ENCODE data around the gene TPM1. TPM values are rescaled to one million over a fixed set of nuclear protein-coding genes. Genes with fewer than 3 reads are reported as not detected.
A peak's percentile ranks its signal among the peaks of the same experiment; 100 is the strongest.

TPM1 gene
- total and polyA plus RNA-seq, 2 experiments from 2014 or later: 291 to 353 TPM

- H2AFZ ChIP-seq: no peak overlapping the region
- H3K79me2 ChIP-seq: no peaks in the 10 kb centered on the region
- H3K27ac ChIP-seq: no peak overlapping the region
- TF ChIP-seq, protein P1, sequence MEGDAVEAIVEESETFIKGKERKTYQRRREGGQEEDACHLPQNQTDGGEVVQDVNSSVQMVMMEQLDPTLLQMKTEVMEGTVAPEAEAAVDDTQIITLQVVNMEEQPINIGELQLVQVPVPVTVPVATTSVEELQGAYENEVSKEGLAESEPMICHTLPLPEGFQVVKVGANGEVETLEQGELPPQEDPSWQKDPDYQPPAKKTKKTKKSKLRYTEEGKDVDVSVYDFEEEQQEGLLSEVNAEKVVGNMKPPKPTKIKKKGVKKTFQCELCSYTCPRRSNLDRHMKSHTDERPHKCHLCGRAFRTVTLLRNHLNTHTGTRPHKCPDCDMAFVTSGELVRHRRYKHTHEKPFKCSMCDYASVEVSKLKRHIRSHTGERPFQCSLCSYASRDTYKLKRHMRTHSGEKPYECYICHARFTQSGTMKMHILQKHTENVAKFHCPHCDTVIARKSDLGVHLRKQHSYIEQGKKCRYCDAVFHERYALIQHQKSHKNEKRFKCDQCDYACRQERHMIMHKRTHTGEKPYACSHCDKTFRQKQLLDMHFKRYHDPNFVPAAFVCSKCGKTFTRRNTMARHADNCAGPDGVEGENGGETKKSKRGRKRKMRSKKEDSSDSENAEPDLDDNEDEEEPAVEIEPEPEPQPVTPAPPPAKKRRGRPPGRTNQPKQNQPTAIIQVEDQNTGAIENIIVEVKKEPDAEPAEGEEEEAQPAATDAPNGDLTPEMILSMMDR (IDR thresholded peaks at IDR 0.05; ENCODE audit: poor library complexity): no peak
- TF ChIP-seq EZH2phosphoT487 (IDR thresholded peaks at IDR 0.05; ENCODE audit: low read depth, severe bottlenecking, unreplicated experiment) (no peak), EZH2 (IDR thresholded peaks at IDR 0.05; ENCODE audit: borderline replicate concordance) (no peak)
- H3K4me1 ChIP-seq (ENCODE audit: insufficient read depth): no peaks in the 10 kb centered on the region
- H4K20me1 ChIP-seq (ENCODE audit: insufficient read depth, poor library complexity, severe bottlenecking): no peaks in the 10 kb centered on the region
- no peaks in the 10 kb centered on the region for H3K36me3 ChIP-seq (replicated peaks; ENCODE audit: insufficient read depth, low read depth)
- no peak overlapping the region for H3K4me2 ChIP-seq
- H3K9me3 ChIP-seq (ENCODE audit: low read depth): no peaks in the 10 kb centered on the region
- H3K9me2 ChIP-seq (replicated peaks; ENCODE audit: insufficient read depth): no peaks in the 10 kb centered on the region
- no peak for DNase-seq (ENCODE audit: low spot score)
- no peak overlapping the region for H3K4me3 ChIP-seq
- 72% methylated on average over 5 of the region's 5 CpGs for WGBS (ENCODE audit: low lambda C conversion rate, missing lambda C conversion rate)
- H3K27me3 ChIP-seq: no peaks in the 10 kb centered on the region
These were observed 14.0 kb upstream of the TPM1 start for GRCh38 chr15:63028442-63029110.

- no peaks in the 10 kb centered on the region for H3K4me1 ChIP-seq (ENCODE audit: insufficient read depth)
- H3K79me2 ChIP-seq: no peaks in the 10 kb centered on the region
- no peaks in the 10 kb centered on the region for H4K20me1 ChIP-seq (ENCODE audit: insufficient read depth, poor library complexity, severe bottlenecking)
- H3K4me3 ChIP-seq: no peak overlapping the region
- H3K9me2 ChIP-seq (replicated peaks; ENCODE audit: insufficient read depth): no peaks in the 10 kb centered on the region
- peak overlapping the region; percentile 26 for H3K4me2 ChIP-seq
- no peak overlapping the region for H2AFZ ChIP-seq
- no peak for TF ChIP-seq EZH2 (IDR thresholded peaks at IDR 0.05; ENCODE audit: borderline replicate concordance)
- no peak for TF ChIP-seq EZH2phosphoT487 (IDR thresholded peaks at IDR 0.05; ENCODE audit: low read depth, severe bottlenecking, unreplicated experiment)
- TF ChIP-seq, protein P1 (IDR thresholded peaks at IDR 0.05; ENCODE audit: poor library complexity): no peak
- no peaks in the 10 kb centered on the region for H3K9me3 ChIP-seq (ENCODE audit: low read depth)
- DNase-seq (ENCODE audit: low spot score): no peak
- H3K36me3 ChIP-seq (replicated peaks; ENCODE audit: insufficient read depth, low read depth): no peaks in the 10 kb centered on the region
- no peak overlapping the region for H3K27ac ChIP-seq
- no peaks in the 10 kb centered on the region for H3K27me3 ChIP-seq
- WGBS (ENCODE audit: low lambda C conversion rate, missing lambda C conversion rate): 59% methylated on average over 5 of the region's 5 CpGs
These were observed 12.9 kb upstream of the TPM1 start for GRCh38 chr15:63029676-63030075.

GRCh38 chr15:63030101-63030551 is 12.4 kb upstream of the TPM1 start:
- no peaks in the 10 kb centered on the region for H3K4me1 ChIP-seq (ENCODE audit: insufficient read depth)
- TF ChIP-seq EZH2phosphoT487 (IDR thresholded peaks at IDR 0.05; ENCODE audit: low read depth, severe bottlenecking, unreplicated experiment) (no peak), EZH2 (IDR thresholded peaks at IDR 0.05; ENCODE audit: borderline replicate concordance) (no peak)
- TF ChIP-seq, protein P1 (IDR thresholded peaks at IDR 0.05; ENCODE audit: poor library complexity): no peak
- no peaks in the 10 kb centered on the region for H3K9me3 ChIP-seq (ENCODE audit: low read depth)
- H3K36me3 ChIP-seq (replicated peaks; ENCODE audit: insufficient read depth, low read depth): no peaks in the 10 kb centered on the region
- no peaks in the 10 kb centered on the region for H4K20me1 ChIP-seq (ENCODE audit: insufficient read depth, poor library complexity, severe bottlenecking)
- H3K27ac ChIP-seq: no peak overlapping the region
- H3K79me2 ChIP-seq: no peaks in the 10 kb centered on the region
- peak overlapping the region; percentile 26 for H3K4me2 ChIP-seq
- H3K4me3 ChIP-seq: no peak overlapping the region
- WGBS (ENCODE audit: low lambda C conversion rate, missing lambda C conversion rate): 49% methylated on average over 6 of the region's 6 CpGs
- H3K9me2 ChIP-seq (replicated peaks; ENCODE audit: insufficient read depth): no peaks in the 10 kb centered on the region
- no peaks in the 10 kb centered on the region for H3K27me3 ChIP-seq
- DNase-seq (ENCODE audit: low spot score): no peak
- no peak overlapping the region for H2AFZ ChIP-seq
